Measurements from ENCODE around the gene CHAF1B.

CHAF1B gene

DNA sequence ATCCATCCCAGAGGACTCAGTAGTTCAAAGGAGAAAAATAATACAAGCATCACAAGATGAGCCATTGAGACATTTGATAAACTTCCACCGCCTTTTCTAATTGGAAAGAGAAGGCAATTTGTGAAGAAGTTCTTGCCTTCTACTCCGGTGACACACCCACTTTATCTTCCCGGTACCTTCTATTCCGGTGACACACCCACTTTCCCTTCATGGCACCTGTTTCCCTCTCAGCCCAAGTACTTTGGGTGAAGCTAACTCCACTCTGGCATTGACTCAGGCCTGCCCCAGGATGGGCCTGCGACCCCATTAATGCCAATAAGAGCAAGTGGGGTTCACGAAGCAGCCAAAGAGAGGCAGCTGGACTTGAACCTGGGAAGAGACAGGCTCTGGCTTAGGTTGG is 56.5 kb downstream of the CHAF1B start:
- Histone ChIP-seq H3K4me1 (ENCODE audit: control insufficient read depth, low read length) (no peaks in the 10 kb centered on the region), H3K27ac (ENCODE audit: low read depth, low read length) (no peak overlapping the region), H3K9me2 (replicated peaks; ENCODE audit: control insufficient read depth, low read length) (no peaks in the 10 kb centered on the region), H3K4me3 (ENCODE audit: low read length) (no peak overlapping the region), H4K20me1 (ENCODE audit: control insufficient read depth, insufficient read depth, low read depth, low read length) (no peaks in the 10 kb centered on the region), H3K4me2 (ENCODE audit: low read length) (no peak overlapping the region), H3F3A (ENCODE audit: control insufficient read depth, insufficient read depth) (no peaks in the 10 kb centered on the region), H3K79me2 (ENCODE audit: control insufficient read depth, low read length) (no peaks in the 10 kb centered on the region), H3K9me3 (ENCODE audit: control insufficient read depth, insufficient read depth, low read length) (no peaks in the 10 kb centered on the region), H3K36me3 (ENCODE audit: control insufficient read depth, low read length) (no peaks in the 10 kb centered on the region), H3K27me3 (ENCODE audit: control insufficient read depth, low read length) (no peaks in the 10 kb centered on the region)
- no peak for TF ChIP-seq EZH2phosphoT487 (IDR thresholded peaks at IDR 0.05; ENCODE audit: borderline replicate concordance, low read length)
- TF ChIP-seq, protein P1, sequence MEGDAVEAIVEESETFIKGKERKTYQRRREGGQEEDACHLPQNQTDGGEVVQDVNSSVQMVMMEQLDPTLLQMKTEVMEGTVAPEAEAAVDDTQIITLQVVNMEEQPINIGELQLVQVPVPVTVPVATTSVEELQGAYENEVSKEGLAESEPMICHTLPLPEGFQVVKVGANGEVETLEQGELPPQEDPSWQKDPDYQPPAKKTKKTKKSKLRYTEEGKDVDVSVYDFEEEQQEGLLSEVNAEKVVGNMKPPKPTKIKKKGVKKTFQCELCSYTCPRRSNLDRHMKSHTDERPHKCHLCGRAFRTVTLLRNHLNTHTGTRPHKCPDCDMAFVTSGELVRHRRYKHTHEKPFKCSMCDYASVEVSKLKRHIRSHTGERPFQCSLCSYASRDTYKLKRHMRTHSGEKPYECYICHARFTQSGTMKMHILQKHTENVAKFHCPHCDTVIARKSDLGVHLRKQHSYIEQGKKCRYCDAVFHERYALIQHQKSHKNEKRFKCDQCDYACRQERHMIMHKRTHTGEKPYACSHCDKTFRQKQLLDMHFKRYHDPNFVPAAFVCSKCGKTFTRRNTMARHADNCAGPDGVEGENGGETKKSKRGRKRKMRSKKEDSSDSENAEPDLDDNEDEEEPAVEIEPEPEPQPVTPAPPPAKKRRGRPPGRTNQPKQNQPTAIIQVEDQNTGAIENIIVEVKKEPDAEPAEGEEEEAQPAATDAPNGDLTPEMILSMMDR (IDR thresholded peaks at IDR 0.05; ENCODE audit: low read depth, low read length, poor library complexity, severe bottlenecking) = no peak

GRCh38 chr21:36446301-36446700 is 61.1 kb downstream of the CHAF1B start:
- H3K9me2 ChIP-seq (replicated peaks; ENCODE audit: control insufficient read depth, low read length) = no peaks in the 10 kb centered on the region
- no peak overlapping the region for H3K4me2 ChIP-seq (ENCODE audit: low read length)
- H3K4me1 ChIP-seq (ENCODE audit: control insufficient read depth, low read length) = no peaks in the 10 kb centered on the region
- no peaks in the 10 kb centered on the region for H4K20me1 ChIP-seq (ENCODE audit: control insufficient read depth, insufficient read depth, low read depth, low read length)
- H3K27ac ChIP-seq (ENCODE audit: low read depth, low read length) = no peak overlapping the region
- H3K9me3 ChIP-seq (ENCODE audit: control insufficient read depth, insufficient read depth, low read length) = no peaks in the 10 kb centered on the region
- no peaks in the 10 kb centered on the region for H3K79me2 ChIP-seq (ENCODE audit: control insufficient read depth, low read length)
- TF ChIP-seq, protein P1 (IDR thresholded peaks at IDR 0.05; ENCODE audit: low read depth, low read length, poor library complexity, severe bottlenecking) = no peak
- no peak for TF ChIP-seq EZH2phosphoT487 (IDR thresholded peaks at IDR 0.05; ENCODE audit: borderline replicate concordance, low read length)
- no peak overlapping the region for H3K4me3 ChIP-seq (ENCODE audit: low read length)
- H3K36me3 ChIP-seq (ENCODE audit: control insufficient read depth, low read length) = no peaks in the 10 kb centered on the region
- H3K27me3 ChIP-seq (ENCODE audit: control insufficient read depth, low read length) = no peaks in the 10 kb centered on the region
- H3F3A ChIP-seq (ENCODE audit: control insufficient read depth, insufficient read depth) = no peaks in the 10 kb centered on the region

DNA sequence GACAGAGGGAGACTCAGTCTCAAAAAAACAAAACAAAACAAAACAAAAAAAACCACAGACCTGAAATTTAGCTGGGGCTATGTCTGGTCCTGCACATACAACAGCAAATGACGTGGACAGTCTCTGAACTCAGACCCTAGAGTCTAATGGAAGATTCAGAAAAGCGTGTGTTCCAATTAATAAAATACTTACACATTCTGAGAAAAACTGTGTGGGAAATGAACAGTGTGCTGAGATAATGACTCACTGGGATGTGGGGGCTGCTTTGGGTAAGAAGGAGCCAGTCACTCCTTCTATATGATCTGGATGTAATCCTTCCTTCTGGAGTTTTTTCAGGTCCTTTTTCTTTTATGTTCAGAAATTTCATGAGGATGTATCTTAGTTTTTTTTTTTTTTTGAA is 65.3 kb downstream of the CHAF1B start:
- H3K36me3 ChIP-seq (ENCODE audit: control insufficient read depth, low read length) = no peaks in the 10 kb centered on the region

More for the DNA sequence above, 65.3 kb downstream of the CHAF1B start:
- no peaks in the 10 kb centered on the region for H4K20me1 ChIP-seq (ENCODE audit: control insufficient read depth, insufficient read depth, low read depth, low read length)
- no peak overlapping the region for H3K4me2 ChIP-seq (ENCODE audit: low read length)
- no peaks in the 10 kb centered on the region for H3K79me2 ChIP-seq (ENCODE audit: control insufficient read depth, low read length)
- H3K27ac ChIP-seq (ENCODE audit: low read depth, low read length) = no peak overlapping the region
- H3K27me3 ChIP-seq (ENCODE audit: control insufficient read depth, low read length) = no peaks in the 10 kb centered on the region
- no peak for TF ChIP-seq EZH2phosphoT487 (IDR thresholded peaks at IDR 0.05; ENCODE audit: borderline replicate concordance, low read length)
- TF ChIP-seq, protein P1 (IDR thresholded peaks at IDR 0.05; ENCODE audit: low read depth, low read length, poor library complexity, severe bottlenecking) = no peak
- no peak overlapping the region for H3K4me3 ChIP-seq (ENCODE audit: low read length)
- H3K9me2 ChIP-seq (replicated peaks; ENCODE audit: control insufficient read depth, low read length) = no peaks in the 10 kb centered on the region
- H3F3A ChIP-seq (ENCODE audit: control insufficient read depth, insufficient read depth) = no peaks in the 10 kb centered on the region
- no peaks in the 10 kb centered on the region for H3K9me3 ChIP-seq (ENCODE audit: control insufficient read depth, insufficient read depth, low read length)
- H3K4me1 ChIP-seq (ENCODE audit: control insufficient read depth, low read length) = no peaks in the 10 kb centered on the region

Data from DOHH2 (cell line).